Measurements from ENCODE around the gene SGK2. TPM values are rescaled to one million over a fixed set of nuclear protein-coding genes. Genes with fewer than 3 reads are reported as not detected.
A peak's percentile ranks its signal among the peaks of the same experiment; 100 is the strongest.

The SGK2 gene
- total and polyA plus RNA-seq, 4 experiments from 2014 or later: 0.70 to 1.6 TPM; not detected in 2

GRCh38 chr20:43549416-43550065, 9.3 kb upstream of the SGK2 start:
- H3K9me3 ChIP-seq (ENCODE audit: control insufficient read depth in 1 of 2, low read length in 2 of 2): no peaks in the 10 kb centered on the region
- no peaks in the 10 kb centered on the region for H3K4me1 ChIP-seq (ENCODE audit: insufficient read depth, low read length)
- H3K27ac ChIP-seq (ENCODE audit: low read depth, low read length): no peak overlapping the region
- CTCF ChIA-PET (ENCODE audit: partially characterized antibody): interaction anchor here (2.5 kb wide), 1 partner anchor 10 kb away, joined by 11 read pairs; no protein-coding TSS in a partner anchor
- H3K4me3 ChIP-seq (ENCODE audit: low read length in 2 of 2): no peak overlapping the region
- Mint-ChIP-seq H3K4me1 (no peaks in the 10 kb centered on the region), H3K27ac (no peak overlapping the region), H3K36me3 (peaks cover 12 to 23% of the 10 kb centered on the region in 2 donors), H3K4me3 (no peak overlapping the region), H3K27me3 (peaks cover 2 to 3% of the 10 kb centered on the region in 2 donors), H3K9me3 (peaks cover 0 to 3% (median 0%) of the 10 kb centered on the region in 8 donors)
- no peaks in the 10 kb centered on the region for H3K36me3 ChIP-seq (ENCODE audit: insufficient read depth, low read length)
- intact Hi-C loops (cut with micrococcal nuclease): no loop called here
- POLR2A ChIA-PET (ENCODE audit: partially characterized antibody): no interaction called here
- DNase-seq: no peak
- no peaks in the 10 kb centered on the region for H3K27me3 ChIP-seq (ENCODE audit: insufficient read depth, low read length)

- DNase-seq: no peak
- ChIA-PET POLR2A (ENCODE audit: partially characterized antibody) (no interaction called here), CTCF (ENCODE audit: partially characterized antibody) (interaction anchor here (1.3 to 2.5 kb wide), 2 partner anchors 11 to 12 kb away, joined by 6 to 11 read pairs; no protein-coding TSS in a partner anchor)
- no peak overlapping the region for H3K27ac Mint-ChIP-seq
- no peaks in the 10 kb centered on the region for H3K9me3 ChIP-seq (ENCODE audit: control insufficient read depth in 1 of 2, low read length in 2 of 2)
- H3K27ac ChIP-seq (ENCODE audit: low read depth, low read length): no peak overlapping the region
- H3K9me3 Mint-ChIP-seq: peaks cover 0 to 3% (median 0%) of the 10 kb centered on the region in 8 donors
- peaks cover 12 to 22% of the 10 kb centered on the region in 2 donors for H3K36me3 Mint-ChIP-seq
- peaks cover 2 to 3% of the 10 kb centered on the region in 2 donors for H3K27me3 Mint-ChIP-seq
- intact Hi-C loops (cut with micrococcal nuclease): no loop called here
- H3K27me3 ChIP-seq (ENCODE audit: insufficient read depth, low read length): no peaks in the 10 kb centered on the region
- H3K4me3 Mint-ChIP-seq: no peak overlapping the region
- H3K4me1 ChIP-seq (ENCODE audit: insufficient read depth, low read length): no peaks in the 10 kb centered on the region
- H3K36me3 ChIP-seq (ENCODE audit: insufficient read depth, low read length): no peaks in the 10 kb centered on the region
- no peak overlapping the region for H3K4me3 ChIP-seq (ENCODE audit: low read length in 2 of 2)
- H3K4me1 Mint-ChIP-seq: no peaks in the 10 kb centered on the region
These were observed 8.4 kb upstream of the SGK2 start for GRCh38 chr20:43550456-43550855.

DNA sequence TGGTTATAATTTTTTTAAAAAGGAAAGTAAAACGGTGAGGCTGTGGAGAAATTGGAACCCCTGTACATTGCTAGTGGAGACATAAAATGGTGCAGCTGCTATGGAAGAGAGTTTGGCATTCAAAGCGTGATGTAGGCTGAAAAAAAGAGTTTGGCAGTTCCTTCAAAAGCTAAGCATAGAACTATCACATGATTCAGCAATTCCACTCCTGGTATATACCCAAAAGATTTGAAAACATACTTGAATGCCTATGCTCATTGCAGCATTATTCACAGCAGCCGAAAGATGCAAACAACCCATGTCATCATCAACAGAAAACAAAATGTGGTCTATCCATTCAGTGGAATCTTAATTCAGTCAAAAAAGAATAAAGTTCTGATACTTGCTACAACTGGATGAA, 4.5 kb upstream of the SGK2 start:
- Mint-ChIP-seq H3K4me3 (no peak overlapping the region), H3K27ac (no peak overlapping the region), H3K27me3 (peaks cover 2% of the 10 kb centered on the region in 2 donors), H3K36me3 (peaks cover 0 to 5% of the 10 kb centered on the region in 2 donors), H3K9me3 (no peaks in the 10 kb centered on the region), H3K4me1 (no peaks in the 10 kb centered on the region)
- H3K27me3 ChIP-seq (ENCODE audit: insufficient read depth, low read length): no peaks in the 10 kb centered on the region
- no peak for DNase-seq
- ChIA-PET POLR2A (ENCODE audit: partially characterized antibody) (no interaction called here), CTCF (ENCODE audit: partially characterized antibody) (no interaction called here)
- H3K36me3 ChIP-seq (ENCODE audit: insufficient read depth, low read length): no peaks in the 10 kb centered on the region
- no peak overlapping the region for H3K27ac ChIP-seq (ENCODE audit: low read depth, low read length)
- H3K9me3 ChIP-seq (ENCODE audit: control insufficient read depth in 1 of 2, low read length in 2 of 2): no peaks in the 10 kb centered on the region
- H3K4me1 ChIP-seq (ENCODE audit: insufficient read depth, low read length): no peaks in the 10 kb centered on the region
- intact Hi-C loops (cut with micrococcal nuclease): no loop called here
- H3K4me3 ChIP-seq (ENCODE audit: low read length in 2 of 2): no peak overlapping the region

GRCh38 chr20:43559147-43559987, 540 bp downstream of the SGK2 start:
- no peak for DNase-seq
- H3K27me3 ChIP-seq (ENCODE audit: insufficient read depth, low read length): no peaks in the 10 kb centered on the region
- ChIA-PET CTCF (ENCODE audit: partially characterized antibody) (no interaction called here), POLR2A (ENCODE audit: partially characterized antibody) (no interaction called here)
- intact Hi-C loops (cut with micrococcal nuclease): no loop called here
- no peaks in the 10 kb centered on the region for H3K9me3 ChIP-seq (ENCODE audit: control insufficient read depth in 1 of 2, low read length in 2 of 2)
- H3K27ac ChIP-seq (ENCODE audit: low read depth, low read length): no peak overlapping the region
- no peaks in the 10 kb centered on the region for H3K36me3 ChIP-seq (ENCODE audit: insufficient read depth, low read length)
- Mint-ChIP-seq H3K9me3 (no peaks in the 10 kb centered on the region), H3K27ac (no peak overlapping the region), H3K4me3 (peak overlapping the region in 1 of 8 donors; percentile 27), H3K36me3 (no peaks in the 10 kb centered on the region), H3K27me3 (peaks cover 2% of the 10 kb centered on the region in 2 donors), H3K4me1 (no peaks in the 10 kb centered on the region)
- H3K4me1 ChIP-seq (ENCODE audit: insufficient read depth, low read length): no peaks in the 10 kb centered on the region
- no peak overlapping the region for H3K4me3 ChIP-seq (ENCODE audit: low read length in 2 of 2)

DNA sequence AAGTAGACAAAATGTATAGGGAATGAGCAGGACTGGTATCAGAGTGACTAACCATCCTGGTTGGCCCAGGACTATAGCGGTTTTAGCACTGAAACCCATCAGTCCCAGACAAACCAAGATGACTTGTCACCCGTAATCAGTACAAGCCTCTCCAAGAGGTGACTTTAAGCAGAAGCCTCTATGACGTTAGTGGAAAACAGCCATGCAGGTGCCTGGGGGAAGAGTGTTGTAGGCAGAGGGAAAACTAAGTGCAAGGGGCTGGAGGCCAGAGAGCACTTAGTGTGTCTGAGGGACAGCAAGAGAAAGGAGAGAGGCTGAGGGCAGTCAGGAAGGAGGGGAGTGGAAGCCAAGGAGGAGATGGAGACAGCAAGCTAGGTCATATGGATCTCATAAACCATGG, 2.1 kb downstream of the SGK2 start:
- H3K4me1 Mint-ChIP-seq: no peaks in the 10 kb centered on the region
- H3K27ac ChIP-seq (ENCODE audit: low read depth, low read length): no peak overlapping the region
- no peaks in the 10 kb centered on the region for H3K36me3 Mint-ChIP-seq
- intact Hi-C loops (cut with micrococcal nuclease): no loop called here
- peak overlapping the region in 1 of 7 donors; percentile 14 for H3K27ac Mint-ChIP-seq
- ChIA-PET CTCF (ENCODE audit: partially characterized antibody) (interaction anchor here (0.6 kb wide), 1 partner anchor 26 kb away, joined by 3 read pairs; no protein-coding TSS in a partner anchor), POLR2A (ENCODE audit: partially characterized antibody) (no interaction called here)
- no peaks in the 10 kb centered on the region for H3K9me3 ChIP-seq (ENCODE audit: control insufficient read depth in 1 of 2, low read length in 2 of 2)
- H3K27me3 Mint-ChIP-seq: peaks cover 2% of the 10 kb centered on the region in 2 donors
- no peak overlapping the region for H3K4me3 ChIP-seq (ENCODE audit: low read length in 2 of 2)
- H3K36me3 ChIP-seq (ENCODE audit: insufficient read depth, low read length): no peaks in the 10 kb centered on the region
- H3K4me3 Mint-ChIP-seq: no peak overlapping the region
- H3K4me1 ChIP-seq (ENCODE audit: insufficient read depth, low read length): no peaks in the 10 kb centered on the region
- DNase-seq: no peak
- no peaks in the 10 kb centered on the region for H3K9me3 Mint-ChIP-seq
- no peaks in the 10 kb centered on the region for H3K27me3 ChIP-seq (ENCODE audit: insufficient read depth, low read length)

DNA sequence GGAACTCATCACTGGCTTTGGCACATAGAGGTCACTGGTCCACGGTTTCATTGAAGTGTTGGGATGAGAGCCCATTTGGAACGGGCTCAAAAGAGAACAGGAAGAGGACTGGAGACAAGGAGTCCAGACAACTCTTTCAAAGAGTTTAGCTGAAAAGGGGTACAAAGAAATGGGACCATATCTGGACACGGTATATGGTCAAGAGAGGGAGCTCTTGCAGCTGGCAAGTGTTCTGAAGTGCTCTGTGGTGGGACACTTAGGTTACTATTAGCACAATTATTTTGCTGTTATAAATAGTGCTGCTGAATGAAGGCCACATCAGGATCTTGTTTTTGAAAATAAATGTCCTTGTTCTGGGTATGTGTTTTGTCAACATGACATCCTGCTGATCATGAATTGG, 4.6 kb downstream of the SGK2 start:
- H3K36me3 Mint-ChIP-seq: no peaks in the 10 kb centered on the region
- H3K4me1 ChIP-seq (ENCODE audit: insufficient read depth, low read length): no peaks in the 10 kb centered on the region
- intact Hi-C loops (cut with micrococcal nuclease): no loop called here
- H3K36me3 ChIP-seq (ENCODE audit: insufficient read depth, low read length): no peaks in the 10 kb centered on the region
- no peaks in the 10 kb centered on the region for H3K4me1 Mint-ChIP-seq
- no peaks in the 10 kb centered on the region for H3K27me3 Mint-ChIP-seq
- no peak overlapping the region for H3K27ac ChIP-seq (ENCODE audit: low read depth, low read length)
- no peaks in the 10 kb centered on the region for H3K9me3 ChIP-seq (ENCODE audit: control insufficient read depth in 1 of 2, low read length in 2 of 2)
- H3K4me3 ChIP-seq (ENCODE audit: low read length in 2 of 2): no peak overlapping the region
- H3K27me3 ChIP-seq (ENCODE audit: insufficient read depth, low read length): no peaks in the 10 kb centered on the region
- H3K4me3 Mint-ChIP-seq: no peak overlapping the region
- CTCF ChIA-PET (ENCODE audit: partially characterized antibody): no interaction called here
- no peak for DNase-seq
- POLR2A ChIA-PET (ENCODE audit: partially characterized antibody): no interaction called here
- H3K27ac Mint-ChIP-seq: peak overlapping the region in 2 of 7 donors; percentile 15 to 52
- H3K9me3 Mint-ChIP-seq: no peaks in the 10 kb centered on the region

DNA sequence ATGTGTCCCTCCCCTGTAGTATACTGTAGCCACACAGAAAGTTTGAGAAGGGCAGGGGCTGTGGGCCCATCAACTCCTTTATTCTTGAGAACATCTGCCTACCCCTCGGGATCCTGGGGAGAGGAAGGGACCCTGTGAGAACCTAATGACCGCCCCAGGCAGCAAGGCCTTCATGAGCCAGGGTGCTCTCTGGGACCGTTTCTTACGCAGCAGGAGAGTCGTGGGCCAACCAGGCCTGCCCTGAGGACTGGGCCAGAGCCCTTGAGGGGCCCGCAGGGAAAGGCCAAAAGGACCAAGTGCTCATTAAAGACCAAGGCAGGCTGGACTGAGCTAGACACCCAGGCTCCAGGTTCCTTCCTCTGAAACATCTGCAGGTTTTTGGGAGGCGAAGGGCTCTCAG, 5.2 kb downstream of the SGK2 start:
- no peaks in the 10 kb centered on the region for H3K4me1 ChIP-seq (ENCODE audit: insufficient read depth, low read length)
- no peak overlapping the region for H3K4me3 ChIP-seq (ENCODE audit: low read length in 2 of 2)
- Mint-ChIP-seq H3K4me1 (no peaks in the 10 kb centered on the region), H3K27me3 (no peaks in the 10 kb centered on the region), H3K27ac (peak overlapping the region in 1 of 7 donors; percentile 15), H3K4me3 (no peak overlapping the region), H3K36me3 (no peaks in the 10 kb centered on the region), H3K9me3 (no peaks in the 10 kb centered on the region)
- POLR2A ChIA-PET (ENCODE audit: partially characterized antibody): no interaction called here
- H3K27me3 ChIP-seq (ENCODE audit: insufficient read depth, low read length): no peaks in the 10 kb centered on the region
- H3K9me3 ChIP-seq (ENCODE audit: control insufficient read depth in 1 of 2, low read length in 2 of 2): no peaks in the 10 kb centered on the region
- no peak overlapping the region for H3K27ac ChIP-seq (ENCODE audit: low read depth, low read length)
- CTCF ChIA-PET (ENCODE audit: partially characterized antibody): no interaction called here
- intact Hi-C loops (cut with micrococcal nuclease): no loop called here
- no peaks in the 10 kb centered on the region for H3K36me3 ChIP-seq (ENCODE audit: insufficient read depth, low read length)
- no peak for DNase-seq

Measured in CD4-positive, alpha-beta memory T cell (primary cell).